Lower leg skin (tissue), 3 donors: Measurements from ENCODE around the gene SPCS2.

Source experiments
- CTCF ChIP-seq, 3 donors: fragments of 450-650 bp; IDR thresholded peaks; one replicate each; pipeline ENCODE4 v1.5.1; 2016; ENCODE audit warnings: antibody characterized with exemption in 3 of 3, mild to moderate bottlenecking in 3 of 3, moderate library complexity in 2 of 3
- POLR2A ChIP-seq, 2 donors: fragments of 450-650 bp; IDR thresholded peaks; one replicate each; pipeline ENCODE4 v1.6.1; 2016 to 2017; ENCODE audit warnings: antibody characterized with exemption in 2 of 2, mild to moderate bottlenecking in 1 of 2, moderate library complexity in 1 of 2

- TF ChIP-seq CTCF (IDR thresholded peaks at IDR 0.05) (no peak), POLR2A (IDR thresholded peaks at IDR 0.05) (no peak)
Observed at GRCh38 chr11:74988541-74989259, 39.6 kb downstream of the SPCS2 start, which contains the start of gene NEU3.
